Measurements from ENCODE around the gene ACOX2.
"Not testable (repeated sequence)": the region's sequence is repeated elsewhere in the genome, so short reads cannot be mapped to it uniquely, and the experiment has no call there.

The ACOX2 gene

DNA sequence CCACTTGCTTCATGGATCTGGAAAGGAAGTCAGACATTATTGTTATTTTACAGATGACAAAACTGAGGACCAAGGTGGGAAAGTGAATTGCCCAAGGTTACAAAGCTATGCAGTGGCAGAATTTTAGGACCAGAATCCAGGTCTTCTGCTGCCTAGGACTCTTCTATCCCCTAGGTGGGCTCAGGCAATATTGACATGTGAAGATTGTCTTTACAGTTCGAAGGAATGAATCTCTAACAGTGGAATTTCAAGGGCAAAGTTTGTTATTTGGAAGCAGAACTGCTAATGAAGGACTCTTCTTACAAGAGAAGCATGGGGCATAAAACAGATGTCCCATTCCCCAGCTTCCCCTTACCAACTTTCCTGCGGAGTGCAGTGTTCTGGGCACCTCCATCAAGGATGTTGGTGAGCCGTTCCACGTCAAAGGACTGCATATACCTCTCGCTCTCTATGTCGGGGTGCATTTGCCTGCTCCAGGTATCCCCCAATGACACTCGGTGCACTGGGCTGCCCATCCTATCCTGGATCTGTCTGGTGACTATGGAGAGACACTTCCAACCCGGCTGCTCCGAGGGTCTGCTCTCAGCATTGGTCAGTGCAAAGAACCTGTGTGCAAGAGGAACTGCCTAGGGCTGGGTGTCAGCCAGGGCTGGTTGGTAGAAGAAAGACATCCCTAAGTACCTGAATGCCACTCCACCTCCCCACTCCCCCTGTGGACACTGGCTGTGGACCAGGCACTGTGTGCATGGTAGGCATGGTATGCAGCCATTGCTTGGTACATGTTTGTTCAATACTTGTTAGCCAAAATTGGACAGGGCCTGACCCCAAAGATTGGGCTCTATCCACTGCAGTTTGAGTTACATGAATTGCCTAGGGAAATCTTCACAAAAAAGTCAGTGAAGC lies 2.1 kb downstream of the ACOX2 start:
- no peak for DNase-seq

GRCh38 chr3:58532794-58533220 lies 4.2 kb downstream of the ACOX2 start:
- DNase-seq: no peak

DNA sequence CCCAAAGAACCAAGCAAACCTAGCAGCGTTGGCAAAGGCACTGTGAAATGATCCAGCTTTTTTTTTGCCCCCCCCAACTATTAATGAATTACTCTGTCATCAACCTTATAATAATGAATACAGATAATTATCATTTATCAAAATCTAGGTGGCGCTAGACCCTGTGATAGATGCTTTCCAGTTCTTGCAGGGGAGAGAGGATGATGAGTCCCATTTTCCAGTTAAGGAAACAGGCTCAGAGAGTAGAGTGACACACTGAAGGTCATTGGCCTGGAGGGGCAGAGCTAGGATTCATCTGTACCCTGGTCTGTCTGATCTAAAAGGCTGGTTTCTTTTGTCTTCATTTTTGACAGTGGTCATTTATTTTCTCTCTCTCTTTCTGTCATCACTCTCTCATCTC lies 5.0 kb downstream of the ACOX2 start:
- DNase-seq: no peak

- DNase-seq: no peak
Observed at GRCh38 chr3:58531555-58531954, 5.4 kb downstream of the ACOX2 start.

GRCh38 chr3:58530354-58530865 lies 6.6 kb downstream of the ACOX2 start:
- no peak for DNase-seq

GRCh38 chr3:58529516-58530353 lies 7.3 kb downstream of the ACOX2 start:
- DNase-seq: no peak

DNA sequence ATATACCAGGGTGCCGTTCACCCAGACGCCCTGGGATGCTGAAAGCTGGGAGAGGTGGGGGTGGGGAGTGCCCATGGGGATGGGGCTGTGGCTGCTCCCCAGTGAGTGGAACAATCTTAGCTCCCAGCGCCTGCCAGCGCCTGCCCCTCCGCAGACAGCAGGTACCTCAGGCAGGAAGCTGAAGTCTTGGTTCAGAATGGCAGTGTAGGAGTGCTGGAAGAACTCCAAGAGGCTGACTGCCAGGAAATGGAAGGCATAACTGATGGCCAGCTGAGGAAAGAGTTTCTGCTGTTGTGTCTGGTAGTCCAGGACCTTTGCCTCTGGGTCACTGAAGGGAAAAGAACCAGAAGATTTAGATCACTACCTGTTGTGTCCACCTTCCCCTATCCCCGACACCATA lies 8.4 kb downstream of the ACOX2 start:
- no peak for DNase-seq

DNA sequence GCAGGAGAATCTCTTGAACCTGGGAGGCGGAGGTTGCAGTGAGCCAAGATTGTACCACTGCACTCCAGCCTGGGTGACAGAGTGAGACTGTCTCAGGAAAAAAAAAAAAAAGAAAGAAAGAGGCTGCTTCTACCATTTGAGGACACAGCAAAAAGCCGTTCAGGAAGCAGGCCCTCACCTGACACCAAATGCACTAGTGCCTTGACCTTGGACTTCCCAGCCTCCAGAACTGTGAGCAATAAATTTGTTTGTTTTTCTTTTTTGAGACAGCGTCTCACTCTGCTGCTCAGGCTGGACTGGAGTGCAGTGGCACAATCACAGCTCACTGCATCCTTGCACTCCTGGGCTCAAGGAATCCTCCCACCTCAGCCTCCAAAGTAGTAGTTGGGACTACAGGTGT lies 9.6 kb downstream of the ACOX2 start:
- not testable (repeated sequence) for DNase-seq

- DNase-seq: no peak
Observed at GRCh38 chr3:58526515-58526957, 10.5 kb downstream of the ACOX2 start.

- DNase-seq: no peak
Observed at GRCh38 chr3:58524326-58524888, 12.6 kb downstream of the ACOX2 start.

DNA sequence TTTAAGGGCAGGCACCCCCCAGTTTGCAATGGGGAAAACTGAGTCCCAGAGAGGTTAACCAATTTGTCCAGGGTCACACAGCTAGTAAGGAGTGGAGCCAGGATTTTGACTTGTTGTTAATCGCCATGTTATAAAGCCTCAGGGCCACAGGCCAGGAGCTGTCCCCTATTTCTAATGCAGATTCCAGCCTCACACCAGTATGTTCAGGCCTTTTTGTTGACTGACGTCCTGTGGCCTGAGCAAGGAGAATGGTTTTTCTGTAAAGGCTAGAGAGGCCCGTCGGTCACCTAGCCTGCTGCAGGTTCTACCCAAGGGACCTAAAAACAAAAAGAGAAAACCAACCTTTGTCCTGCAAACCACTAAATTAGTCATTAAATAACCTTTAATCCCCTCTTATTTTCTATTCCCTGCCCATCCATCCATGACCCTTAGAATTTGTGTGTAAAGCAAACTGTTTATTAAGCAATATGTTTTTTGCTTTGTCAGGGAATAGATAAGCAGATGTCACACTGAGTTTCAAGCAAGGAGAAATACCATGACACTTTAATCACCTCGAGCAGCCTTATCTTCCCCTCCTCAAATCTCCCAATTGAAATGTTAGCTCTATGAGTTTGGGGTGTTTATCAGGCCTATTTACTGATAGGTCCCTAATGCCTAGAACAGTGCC lies 14.1 kb downstream of the ACOX2 start:
- no peak for DNase-seq

GRCh38 chr3:58521917-58522631 lies 14.9 kb downstream of the ACOX2 start:
- DNase-seq: no peak

- no peak for DNase-seq
Observed at GRCh38 chr3:58521336-58521670, 15.7 kb downstream of the ACOX2 start.

- no peak for DNase-seq
Observed at GRCh38 chr3:58520403-58521335, 16.3 kb downstream of the ACOX2 start.

DNA sequence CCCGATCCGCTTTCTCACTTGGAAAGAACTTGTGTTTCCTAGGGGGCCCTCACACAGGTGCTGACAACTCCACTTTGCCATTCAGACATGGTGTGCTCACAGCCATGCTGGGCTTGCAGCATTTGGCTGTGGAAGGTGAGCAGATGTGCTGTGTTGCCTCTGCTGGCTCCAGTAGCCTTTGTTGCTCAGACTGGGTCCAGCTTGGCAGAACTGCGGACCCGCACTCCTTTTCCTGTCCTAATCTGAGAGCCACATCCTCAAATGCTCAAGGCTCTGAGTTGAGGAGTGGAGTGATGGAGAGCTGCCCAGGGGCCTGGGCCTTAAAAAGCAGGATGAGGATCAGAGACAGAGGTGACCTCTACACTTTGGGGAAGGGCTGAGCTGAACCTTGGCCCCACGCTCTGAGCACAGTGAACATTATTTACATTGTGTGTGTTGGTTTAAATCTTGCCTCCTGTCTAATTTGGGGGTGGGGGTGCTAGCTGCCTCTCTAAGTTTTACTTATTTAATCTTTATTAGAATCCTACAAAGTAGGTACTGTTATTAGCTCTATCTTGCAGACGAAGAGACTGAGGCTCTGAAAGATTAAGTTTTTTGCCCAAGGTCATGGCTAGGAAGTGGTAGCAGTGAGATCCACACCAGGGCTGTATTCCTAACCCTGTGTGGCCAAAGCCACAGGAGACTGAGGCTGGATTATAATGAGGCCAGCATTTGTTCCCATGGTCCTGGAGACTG lies 17.2 kb downstream of the ACOX2 start:
- DNase-seq: no peak

- DNase-seq: no peak
Observed at GRCh38 chr3:58518291-58518789, 18.6 kb downstream of the ACOX2 start.

DNA sequence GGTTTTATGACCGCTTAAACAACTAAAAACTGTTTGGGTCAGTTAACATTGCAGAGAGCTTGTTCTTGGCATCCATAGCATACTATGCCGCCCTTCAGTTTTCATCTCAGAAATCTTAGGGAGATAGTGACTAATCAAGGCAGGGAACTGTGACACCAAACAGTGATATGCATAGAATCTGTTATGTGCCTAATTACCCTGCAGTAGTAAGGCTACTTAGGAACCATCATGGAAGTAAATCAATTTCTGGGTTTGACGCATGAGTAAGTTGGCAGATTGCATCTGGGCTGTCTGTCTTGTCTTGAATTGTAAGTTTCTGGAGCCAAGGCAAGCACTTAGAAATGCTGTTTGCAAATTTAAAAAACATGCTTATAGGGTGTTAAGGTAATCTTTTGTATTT lies 22.6 kb downstream of the ACOX2 start:
- DNase-seq: no peak

GRCh38 chr3:58508437-58508836 lies 28.6 kb downstream of the ACOX2 start:
- DNase-seq: no peak

DNA sequence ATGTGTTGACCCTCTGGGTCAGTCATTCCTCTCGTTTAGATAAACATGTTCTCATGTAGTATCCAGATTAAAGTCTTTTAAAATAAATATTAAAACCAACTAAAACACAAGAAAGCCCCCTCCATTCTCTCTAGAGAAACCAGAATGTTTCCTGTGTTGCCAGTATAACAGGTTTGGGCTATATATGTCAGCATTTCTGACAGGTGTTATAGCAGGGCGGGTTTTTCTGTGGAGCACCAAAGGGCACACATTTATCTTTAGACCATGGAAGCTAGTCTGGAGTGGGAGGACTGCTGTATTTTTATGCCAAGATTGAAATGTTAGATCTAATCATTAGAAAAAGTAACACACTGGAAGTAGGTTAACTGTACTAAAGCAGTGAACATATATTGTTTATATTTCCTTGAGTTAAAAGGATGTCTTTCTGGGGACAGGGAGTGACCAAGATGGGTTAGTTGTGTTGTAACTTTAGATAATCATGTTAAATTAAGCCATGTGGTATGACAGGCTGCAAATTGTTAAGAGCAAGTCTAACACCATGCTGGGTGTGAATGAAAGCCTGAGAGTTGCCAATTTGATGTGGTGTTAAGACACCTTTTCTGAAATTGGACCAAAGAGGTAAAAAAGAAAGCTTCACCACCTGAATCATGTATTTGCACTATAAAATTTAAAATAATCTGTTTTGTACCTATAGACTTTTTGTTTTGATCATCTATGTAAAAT lies 29.5 kb downstream of the ACOX2 start:
- DNase-seq: no peak

Data from cortex of kidney (tissue), 1 donor.